Astrocyte of the cerebellum (primary cell): Measurements from ENCODE around the gene C16orf90.

Experiments used
- DNase-seq: peaks from one replicate; pipeline ENCODE4 v3.0.0-alpha.2; 2011; ENCODE audit warnings: low read depth
- H3K4me3 ChIP-seq: 2 replicates; pipeline ENCODE4 v1.5.1; 2011; ENCODE audit warnings: mild to moderate bottlenecking, low read depth, low read length, moderate library complexity
- in situ Hi-C: cut with HindIII; loops from 2 replicates; pipeline ENCODE4 v1.10.0; 2017; ENCODE audit warnings: low sequenced_read_pairs
- TF ChIP-seq, protein P1 (sequence below): IDR thresholded peaks from 2 replicates; pipeline ENCODE4 v1.5.1; 2012; ENCODE audit warnings: low read length, low read depth, moderate library complexity, mild to moderate bottlenecking; ENCODE audit errors: missing control alignments

The C16orf90 gene

DNA sequence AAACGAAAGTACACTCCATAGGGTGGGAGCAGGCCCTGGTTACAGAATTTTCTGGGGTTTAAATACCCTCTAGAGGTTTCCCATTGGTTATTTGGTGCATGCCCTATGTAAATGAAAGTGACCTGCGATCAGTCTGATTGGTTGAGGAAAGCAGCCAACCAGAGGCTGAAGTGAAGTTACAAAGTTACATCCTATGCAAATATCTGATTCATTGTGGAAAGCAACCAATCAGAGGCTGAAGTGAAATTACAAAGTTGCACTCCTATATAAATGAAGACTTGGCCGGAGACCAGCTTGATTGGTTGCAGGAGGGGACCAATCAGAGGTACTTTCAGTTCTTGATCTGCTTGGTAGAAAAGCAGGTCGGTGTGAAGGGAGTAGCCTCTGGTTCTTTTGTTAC, 27.4 kb downstream of the C16orf90 start:
- in situ Hi-C loops = no loop called here
- TF ChIP-seq, protein P1, sequence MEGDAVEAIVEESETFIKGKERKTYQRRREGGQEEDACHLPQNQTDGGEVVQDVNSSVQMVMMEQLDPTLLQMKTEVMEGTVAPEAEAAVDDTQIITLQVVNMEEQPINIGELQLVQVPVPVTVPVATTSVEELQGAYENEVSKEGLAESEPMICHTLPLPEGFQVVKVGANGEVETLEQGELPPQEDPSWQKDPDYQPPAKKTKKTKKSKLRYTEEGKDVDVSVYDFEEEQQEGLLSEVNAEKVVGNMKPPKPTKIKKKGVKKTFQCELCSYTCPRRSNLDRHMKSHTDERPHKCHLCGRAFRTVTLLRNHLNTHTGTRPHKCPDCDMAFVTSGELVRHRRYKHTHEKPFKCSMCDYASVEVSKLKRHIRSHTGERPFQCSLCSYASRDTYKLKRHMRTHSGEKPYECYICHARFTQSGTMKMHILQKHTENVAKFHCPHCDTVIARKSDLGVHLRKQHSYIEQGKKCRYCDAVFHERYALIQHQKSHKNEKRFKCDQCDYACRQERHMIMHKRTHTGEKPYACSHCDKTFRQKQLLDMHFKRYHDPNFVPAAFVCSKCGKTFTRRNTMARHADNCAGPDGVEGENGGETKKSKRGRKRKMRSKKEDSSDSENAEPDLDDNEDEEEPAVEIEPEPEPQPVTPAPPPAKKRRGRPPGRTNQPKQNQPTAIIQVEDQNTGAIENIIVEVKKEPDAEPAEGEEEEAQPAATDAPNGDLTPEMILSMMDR = no peak
- no peak for DNase-seq
- H3K4me3 ChIP-seq = no peak overlapping the region

DNA sequence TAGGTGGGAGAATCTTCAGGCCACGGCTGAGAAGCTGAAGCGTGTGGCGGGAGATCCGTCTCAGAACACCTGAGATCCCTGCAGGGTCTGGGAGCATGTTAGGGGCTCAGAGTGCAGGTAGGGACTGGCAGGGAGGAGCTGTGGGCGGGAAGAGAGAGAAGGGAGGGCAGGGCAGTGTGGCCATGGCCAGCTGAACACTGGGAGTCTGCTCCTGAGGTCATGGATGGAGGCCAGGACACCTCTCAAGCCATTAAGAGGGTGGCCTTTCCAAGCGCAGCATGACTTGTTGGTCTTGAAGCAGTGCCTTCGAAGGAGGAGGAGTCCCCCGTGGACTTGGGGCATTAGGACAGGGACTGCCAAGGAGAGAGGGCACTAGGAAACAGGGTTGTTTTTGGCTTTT, 28.1 kb downstream of the C16orf90 start:
- no peak overlapping the region for H3K4me3 ChIP-seq
- in situ Hi-C loops = no loop called here
- no peak for DNase-seq
- TF ChIP-seq, protein P1 = no peak

DNA sequence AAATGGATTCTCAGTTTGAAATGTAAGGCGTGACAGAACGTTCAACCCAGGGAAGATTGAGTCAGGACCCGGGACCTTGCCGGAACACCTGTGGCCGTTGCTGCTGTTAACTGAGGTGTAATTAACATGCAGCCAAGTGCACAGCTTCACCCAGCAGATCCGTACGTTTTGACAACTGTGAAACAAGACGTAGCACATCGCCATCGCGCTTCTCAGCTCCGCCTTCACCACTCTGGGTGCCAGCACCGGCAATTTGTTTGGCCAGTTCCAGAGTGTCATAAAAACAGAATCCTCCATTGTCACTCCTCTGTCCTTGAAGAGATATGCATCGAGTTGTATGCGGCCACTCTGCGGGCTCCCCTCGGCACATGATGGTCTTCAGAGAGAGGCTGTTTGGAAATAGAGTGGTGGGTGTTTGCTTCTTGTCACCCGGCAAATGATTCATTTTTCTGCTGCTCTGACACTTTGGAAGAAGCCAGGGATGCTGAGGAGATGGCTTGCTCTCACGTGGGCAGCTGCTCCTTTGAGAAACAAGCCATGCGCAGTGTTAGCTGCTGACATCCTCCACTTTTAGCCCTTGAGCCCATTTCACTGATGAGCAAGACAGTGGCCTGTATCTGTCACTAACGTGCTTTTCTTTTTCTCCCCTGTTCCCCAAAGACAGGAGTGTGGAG, 29.2 kb downstream of the C16orf90 start:
- in situ Hi-C loops = no loop called here
- DNase-seq = no peak
- H3K4me3 ChIP-seq = no peak overlapping the region
- TF ChIP-seq, protein P1 = no peak

DNA sequence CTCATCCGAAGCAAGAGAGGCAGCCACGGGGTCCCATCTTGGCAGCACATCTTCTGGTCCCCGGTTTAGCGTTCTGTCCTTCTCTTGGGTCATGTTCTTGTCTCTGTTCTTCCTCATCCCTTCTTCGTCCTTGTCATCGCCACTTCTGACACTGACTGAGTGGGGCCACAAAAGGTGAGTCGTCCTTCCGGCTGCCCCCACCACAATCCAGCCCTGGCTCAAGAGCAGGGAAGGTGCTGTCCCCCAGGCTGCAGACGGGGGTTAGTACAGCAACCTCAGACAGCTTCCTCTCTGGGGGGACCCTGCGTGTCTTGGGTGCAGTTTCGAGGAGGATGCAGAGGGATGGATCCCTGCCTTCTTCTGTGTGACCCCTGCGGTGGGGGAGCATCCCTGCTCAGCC, 30.0 kb downstream of the C16orf90 start:
- DNase-seq = no peak
- TF ChIP-seq, protein P1 = no peak
- no peak overlapping the region for H3K4me3 ChIP-seq
- in situ Hi-C loops = no loop called here

DNA sequence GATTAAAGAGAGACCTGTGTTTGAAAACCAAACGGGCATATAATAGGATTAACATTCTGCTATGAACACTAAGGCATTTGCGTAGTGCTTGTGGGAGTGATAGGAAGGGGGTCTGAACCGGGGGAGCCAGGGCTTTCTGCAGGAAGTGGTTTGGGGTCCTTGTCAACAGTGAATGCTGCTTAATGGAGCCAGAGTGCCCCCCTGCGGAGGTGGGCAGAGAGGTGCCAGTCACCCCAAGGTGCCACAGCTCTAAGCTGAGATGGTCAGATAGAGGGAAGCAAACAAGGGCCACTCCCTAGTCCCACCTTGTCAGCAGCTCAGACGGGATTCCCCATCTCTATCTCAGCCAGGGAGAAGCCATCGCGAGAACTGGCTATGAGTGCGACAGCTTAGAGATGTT, 34.1 kb downstream of the C16orf90 start:
- no peak for DNase-seq
- TF ChIP-seq, protein P1 = no peak
- no peak overlapping the region for H3K4me3 ChIP-seq
- in situ Hi-C loops = no loop called here

DNA sequence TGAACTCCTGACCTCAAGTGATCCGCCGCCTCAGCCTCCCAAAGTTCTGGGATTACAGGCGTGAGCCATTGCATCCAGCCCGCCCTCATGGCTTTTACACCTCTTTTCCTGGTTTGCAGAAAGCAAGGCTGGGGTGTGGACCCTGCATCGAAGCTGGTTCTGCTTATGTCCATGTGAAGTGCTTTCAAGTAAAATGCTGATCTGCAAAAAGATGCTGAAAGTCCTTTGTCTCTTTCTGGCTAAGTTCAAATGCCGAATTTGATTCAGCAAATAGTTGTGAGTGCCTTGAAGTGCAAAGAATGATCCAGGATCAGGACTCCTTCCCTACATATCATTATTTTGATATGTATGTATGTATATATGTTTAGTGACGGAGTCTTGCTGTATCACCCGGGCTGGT, 34.7 kb downstream of the C16orf90 start:
- TF ChIP-seq, protein P1 = no peak
- in situ Hi-C loops = no loop called here
- no peak overlapping the region for H3K4me3 ChIP-seq
- no peak for DNase-seq
